ENCODE data around the gene E4F1.

DNA sequence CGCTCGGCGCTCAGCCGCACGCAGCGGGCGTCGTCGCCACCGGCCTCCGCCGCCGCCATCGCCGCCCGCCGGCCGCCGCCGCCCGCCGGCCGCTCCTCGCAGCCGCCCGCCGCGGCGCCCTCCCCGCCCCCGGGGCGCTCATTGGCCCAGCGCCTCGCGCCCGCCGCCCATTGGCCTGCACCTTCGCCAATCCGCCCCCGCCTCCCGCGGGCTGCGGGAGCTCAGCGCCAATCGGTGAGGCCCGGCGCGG lies 8.7 kb upstream of the E4F1 start, which contains the start of gene PGP:
- TF ChIP-seq CTCF (IDR thresholded peaks at IDR 0.05) (no peak), EZH2 (IDR thresholded peaks at IDR 0.05; ENCODE audit: borderline replicate concordance, insufficient read depth, low read depth, low read length, poor library complexity, severe bottlenecking) (no peak)

Measured in B cell (primary cell).